ENCODE data around the gene USP49.
A peak's percentile ranks its signal among the peaks of the same experiment; 100 is the strongest.

USP49 gene

GRCh38 chr6:41937472-41937860, 42.3 kb upstream of the USP49 start:
- DNase-seq (ENCODE audit: extremely low read depth, insufficient read length), result no peak
- no peak overlapping the region for H3K4me3 ChIP-seq (replicated peaks; ENCODE audit: low read depth, low read length)
- peaks cover 25% of the 10 kb centered on the region for H3K36me3 ChIP-seq (ENCODE audit: control insufficient read depth, insufficient read depth, low read length)
- TF ChIP-seq CTCF (IDR thresholded peaks at IDR 0.05; ENCODE audit: insufficient read depth, low read length, poor library complexity, severe bottlenecking), result no peak
- no peaks in the 10 kb centered on the region for H3K27me3 ChIP-seq (replicated peaks; ENCODE audit: control insufficient read depth, insufficient read depth, low read length)

DNA sequence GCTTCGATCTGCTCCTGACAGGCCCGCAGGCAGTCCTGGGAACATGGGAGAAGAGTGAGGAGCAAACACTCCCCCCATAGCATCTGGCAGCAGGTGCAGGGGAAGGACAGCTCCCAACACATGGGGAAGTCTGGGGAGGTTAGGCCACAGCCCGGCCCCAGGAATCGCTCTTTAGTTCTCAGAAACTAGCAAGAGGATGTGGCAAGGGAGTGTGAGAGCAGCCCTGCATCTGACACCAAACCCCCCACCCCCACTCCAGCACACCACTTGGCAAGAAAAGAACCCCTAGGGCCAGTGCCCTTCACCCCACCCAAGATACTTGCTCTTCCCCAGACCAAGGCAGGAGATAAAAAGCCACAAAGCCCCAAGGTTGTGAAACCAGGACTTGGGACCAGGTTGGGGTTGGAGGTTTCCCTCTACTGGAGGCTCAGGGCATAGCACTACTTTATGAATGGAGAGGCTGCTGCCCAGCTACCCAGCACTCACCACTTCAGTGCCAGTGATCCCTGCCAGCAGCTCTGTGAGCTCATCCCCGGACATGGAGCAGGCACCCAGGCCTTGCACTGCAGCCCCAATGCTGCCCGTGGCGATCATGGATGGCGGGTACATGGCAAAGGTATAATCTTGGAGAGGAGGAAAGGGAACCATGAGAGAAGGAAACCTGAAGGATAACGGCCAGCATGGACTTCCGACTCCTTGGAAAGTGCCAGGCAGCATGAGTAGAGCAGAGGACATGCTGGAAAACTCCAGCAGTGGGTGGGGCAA, 41.1 kb upstream of the USP49 start:
- H3K4me3 ChIP-seq (replicated peaks; ENCODE audit: low read depth, low read length), result no peak overlapping the region
- TF ChIP-seq CTCF (IDR thresholded peaks at IDR 0.05; ENCODE audit: insufficient read depth, low read length, poor library complexity, severe bottlenecking), result peak; percentile 91
- peaks cover 34% of the 10 kb centered on the region for H3K36me3 ChIP-seq (ENCODE audit: control insufficient read depth, insufficient read depth, low read length)
- H3K27me3 ChIP-seq (replicated peaks; ENCODE audit: control insufficient read depth, insufficient read depth, low read length), result no peaks in the 10 kb centered on the region
- DNase-seq (ENCODE audit: extremely low read depth, insufficient read length), result peak; percentile 60

- no peak overlapping the region for H3K4me3 ChIP-seq (replicated peaks; ENCODE audit: low read depth, low read length)
- H3K27me3 ChIP-seq (replicated peaks; ENCODE audit: control insufficient read depth, insufficient read depth, low read length), result no peaks in the 10 kb centered on the region
- no peak for TF ChIP-seq CTCF (IDR thresholded peaks at IDR 0.05; ENCODE audit: insufficient read depth, low read length, poor library complexity, severe bottlenecking)
- peaks cover 38% of the 10 kb centered on the region for H3K36me3 ChIP-seq (ENCODE audit: control insufficient read depth, insufficient read depth, low read length)
- DNase-seq (ENCODE audit: extremely low read depth, insufficient read length), result peak; percentile 31
Observed at GRCh38 chr6:41935685-41936072, 40.5 kb upstream of the USP49 start.

DNA sequence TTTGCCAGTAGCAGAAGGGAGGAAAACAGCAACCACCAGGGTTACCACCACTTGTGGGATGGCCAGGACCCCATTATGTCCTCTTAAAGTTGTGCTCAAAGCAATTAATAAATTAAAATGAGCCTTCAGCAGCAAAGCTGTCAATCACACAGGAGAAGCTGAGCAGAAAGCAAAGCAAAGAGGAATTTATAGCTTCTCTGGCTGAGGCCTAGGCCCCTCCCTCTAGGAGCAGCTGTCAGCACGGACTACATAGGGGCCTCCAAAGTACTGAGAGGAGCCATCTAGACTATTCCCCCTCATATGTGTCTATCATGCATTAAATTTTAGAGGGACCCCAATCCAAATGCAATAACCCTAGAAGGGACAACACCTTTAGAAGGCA, 40.0 kb upstream of the USP49 start:
- TF ChIP-seq CTCF (IDR thresholded peaks at IDR 0.05; ENCODE audit: insufficient read depth, low read length, poor library complexity, severe bottlenecking), result no peak
- Histone ChIP-seq H3K27me3 (replicated peaks; ENCODE audit: control insufficient read depth, insufficient read depth, low read length) (no peaks in the 10 kb centered on the region), H3K36me3 (ENCODE audit: control insufficient read depth, insufficient read depth, low read length) (peaks cover 39% of the 10 kb centered on the region), H3K4me3 (replicated peaks; ENCODE audit: low read depth, low read length) (no peak overlapping the region)
- no peak for DNase-seq (ENCODE audit: extremely low read depth, insufficient read length)

DNA sequence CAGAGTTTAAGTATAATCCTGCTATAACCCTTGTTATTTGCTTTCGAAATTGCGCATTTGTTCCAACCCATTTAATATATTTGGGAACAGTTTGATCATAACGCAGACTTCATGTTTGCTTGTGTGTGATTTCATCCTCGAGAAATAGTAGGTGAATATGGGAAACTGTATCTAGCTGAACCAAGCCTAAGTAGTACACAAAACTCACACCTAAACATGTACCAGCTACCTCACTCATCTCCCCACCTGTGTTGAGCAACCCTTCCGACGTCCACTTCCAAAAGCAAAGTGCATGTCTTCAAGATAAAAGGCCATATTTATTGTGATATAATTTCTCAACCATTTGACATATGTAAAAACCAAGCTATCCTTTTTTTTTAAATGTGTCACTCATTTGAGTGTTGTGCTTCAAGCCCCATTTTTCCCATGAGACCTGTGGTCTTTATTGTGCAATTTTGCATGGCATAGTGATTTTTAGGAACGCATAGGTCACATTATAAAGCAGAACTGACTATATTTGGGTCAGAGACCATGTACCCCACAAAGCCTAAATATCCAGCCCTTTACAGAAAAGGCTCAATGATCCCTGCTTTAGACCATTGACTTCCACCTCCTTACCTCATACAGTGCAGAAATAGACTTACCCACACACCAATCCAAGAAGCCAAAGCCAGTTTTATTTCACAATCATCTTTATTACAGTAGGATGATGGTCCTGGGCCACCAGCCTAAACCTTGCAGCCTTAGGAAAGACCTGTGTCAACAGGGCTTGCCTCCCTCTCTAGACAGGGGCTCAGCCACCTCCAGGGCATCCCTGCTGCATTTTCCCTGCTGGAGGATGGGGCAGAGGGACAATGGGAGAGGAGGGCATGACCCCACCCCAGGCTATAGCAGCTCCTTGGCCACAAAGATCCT, 39.4 kb upstream of the USP49 start:
- Histone ChIP-seq H3K4me3 (replicated peaks; ENCODE audit: low read depth, low read length) (no peak overlapping the region), H3K27me3 (replicated peaks; ENCODE audit: control insufficient read depth, insufficient read depth, low read length) (no peaks in the 10 kb centered on the region), H3K36me3 (ENCODE audit: control insufficient read depth, insufficient read depth, low read length) (peaks cover 43% of the 10 kb centered on the region)
- DNase-seq (ENCODE audit: extremely low read depth, insufficient read length), result no peak
- no peak for TF ChIP-seq CTCF (IDR thresholded peaks at IDR 0.05; ENCODE audit: insufficient read depth, low read length, poor library complexity, severe bottlenecking)
